ENCODE measurements around the gene ZNF592.

The ZNF592 gene

DNA sequence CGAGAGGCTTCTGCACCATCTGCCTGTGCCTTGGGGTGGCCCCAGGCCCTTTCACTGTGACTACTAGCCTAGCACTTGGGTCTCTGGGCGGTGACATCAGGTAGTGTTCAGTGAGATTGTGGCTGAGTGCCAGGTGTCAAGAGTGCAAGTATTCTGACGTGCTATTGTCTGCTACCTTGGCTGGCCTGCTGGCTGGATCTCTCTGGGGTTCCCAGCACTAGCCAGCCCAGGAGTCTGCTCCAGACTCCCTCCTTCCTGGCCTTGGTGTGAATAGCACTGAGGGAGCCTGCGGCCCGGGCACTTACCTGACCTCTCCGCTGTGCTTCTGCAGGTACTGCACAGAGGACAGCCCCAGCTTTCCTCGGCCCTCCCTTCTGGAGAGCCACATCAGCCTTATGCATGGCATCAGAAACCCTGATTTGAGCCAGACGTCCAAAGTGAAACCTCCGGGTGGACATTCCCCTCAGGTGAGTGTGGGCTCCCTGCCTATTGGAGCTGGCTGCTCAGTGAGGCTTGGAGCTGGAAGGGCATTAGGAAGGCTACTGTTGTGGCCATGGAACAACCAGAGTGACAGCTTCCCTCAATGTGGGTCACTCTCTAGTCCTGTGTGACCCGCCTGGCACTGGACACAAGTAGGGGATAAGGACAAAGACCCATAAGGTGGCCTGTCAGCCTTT is 51.3 kb downstream of the ZNF592 start:
- DNase-seq (ENCODE audit: low spot score), result no peak
- TF ChIP-seq, protein P1, sequence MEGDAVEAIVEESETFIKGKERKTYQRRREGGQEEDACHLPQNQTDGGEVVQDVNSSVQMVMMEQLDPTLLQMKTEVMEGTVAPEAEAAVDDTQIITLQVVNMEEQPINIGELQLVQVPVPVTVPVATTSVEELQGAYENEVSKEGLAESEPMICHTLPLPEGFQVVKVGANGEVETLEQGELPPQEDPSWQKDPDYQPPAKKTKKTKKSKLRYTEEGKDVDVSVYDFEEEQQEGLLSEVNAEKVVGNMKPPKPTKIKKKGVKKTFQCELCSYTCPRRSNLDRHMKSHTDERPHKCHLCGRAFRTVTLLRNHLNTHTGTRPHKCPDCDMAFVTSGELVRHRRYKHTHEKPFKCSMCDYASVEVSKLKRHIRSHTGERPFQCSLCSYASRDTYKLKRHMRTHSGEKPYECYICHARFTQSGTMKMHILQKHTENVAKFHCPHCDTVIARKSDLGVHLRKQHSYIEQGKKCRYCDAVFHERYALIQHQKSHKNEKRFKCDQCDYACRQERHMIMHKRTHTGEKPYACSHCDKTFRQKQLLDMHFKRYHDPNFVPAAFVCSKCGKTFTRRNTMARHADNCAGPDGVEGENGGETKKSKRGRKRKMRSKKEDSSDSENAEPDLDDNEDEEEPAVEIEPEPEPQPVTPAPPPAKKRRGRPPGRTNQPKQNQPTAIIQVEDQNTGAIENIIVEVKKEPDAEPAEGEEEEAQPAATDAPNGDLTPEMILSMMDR (IDR thresholded peaks at IDR 0.05; ENCODE audit: extremely low read depth, missing control alignments), result no peak

DNA sequence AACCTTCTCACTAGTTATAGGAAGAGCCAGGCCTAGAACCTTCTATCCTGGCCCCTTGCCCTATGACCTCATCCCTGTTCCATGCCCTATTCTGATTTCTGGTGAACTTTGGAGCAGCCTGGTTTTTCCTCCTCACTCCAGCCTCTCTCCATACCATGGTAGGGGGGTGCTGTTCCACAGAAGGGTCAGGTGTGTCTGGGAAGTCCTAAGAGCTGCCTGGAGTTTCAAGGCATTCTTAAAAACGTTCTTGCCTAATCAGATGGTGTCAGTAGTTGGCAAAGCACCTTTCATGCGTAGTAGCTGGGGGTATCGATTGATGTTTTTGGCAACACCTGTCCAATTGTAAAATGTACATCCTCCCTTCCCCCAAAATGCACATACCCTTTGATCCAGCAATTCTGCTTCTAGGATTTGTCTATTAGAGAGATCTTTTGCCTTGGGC is 52.0 kb downstream of the ZNF592 start:
- DNase-seq (ENCODE audit: low spot score), result no peak
- TF ChIP-seq, protein P1 (IDR thresholded peaks at IDR 0.05; ENCODE audit: extremely low read depth, missing control alignments), result no peak

DNA sequence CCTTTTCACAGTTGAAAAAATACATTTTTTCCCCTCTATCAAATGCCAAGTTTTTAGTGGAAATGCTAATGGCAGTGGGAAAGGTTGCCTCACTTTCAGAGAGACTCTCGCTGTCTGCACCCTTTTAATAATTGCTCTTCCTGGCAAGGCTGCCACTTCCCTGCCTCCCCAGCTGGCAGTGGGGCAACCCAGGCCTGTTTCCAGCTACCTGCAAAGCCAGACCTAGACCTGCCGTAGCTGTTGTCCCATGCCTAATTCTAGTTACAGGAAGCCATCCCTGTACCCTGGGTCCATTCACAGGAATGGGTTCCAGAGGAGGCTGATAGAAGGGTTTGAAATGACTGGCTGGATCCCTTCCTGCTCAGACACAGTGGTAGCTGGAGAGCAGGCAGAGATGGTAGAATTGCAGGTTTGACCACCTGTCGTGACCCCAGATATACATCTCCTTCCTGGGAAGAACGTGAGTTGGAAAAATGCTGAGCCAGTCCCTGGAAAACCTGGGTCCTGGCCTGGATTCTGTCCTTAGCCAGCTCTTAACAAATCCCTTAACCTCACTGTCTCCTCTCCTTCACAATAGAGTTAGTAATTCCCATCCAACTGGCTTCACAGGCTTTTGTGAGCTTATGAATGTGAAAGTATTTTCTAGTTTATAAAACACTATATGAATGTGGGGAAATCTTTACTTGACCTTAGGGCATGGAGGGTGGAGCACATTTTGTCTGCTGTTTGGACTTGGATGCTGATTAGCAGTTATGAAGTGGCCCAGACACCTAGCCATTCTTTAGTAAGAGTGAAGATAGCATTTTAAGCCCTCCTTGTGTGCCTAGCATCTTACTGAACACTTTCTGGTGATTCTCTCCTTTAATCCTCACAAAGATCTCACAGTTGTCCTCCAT is 55.9 kb downstream of the ZNF592 start:
- DNase-seq (ENCODE audit: low spot score), result no peak

DNA sequence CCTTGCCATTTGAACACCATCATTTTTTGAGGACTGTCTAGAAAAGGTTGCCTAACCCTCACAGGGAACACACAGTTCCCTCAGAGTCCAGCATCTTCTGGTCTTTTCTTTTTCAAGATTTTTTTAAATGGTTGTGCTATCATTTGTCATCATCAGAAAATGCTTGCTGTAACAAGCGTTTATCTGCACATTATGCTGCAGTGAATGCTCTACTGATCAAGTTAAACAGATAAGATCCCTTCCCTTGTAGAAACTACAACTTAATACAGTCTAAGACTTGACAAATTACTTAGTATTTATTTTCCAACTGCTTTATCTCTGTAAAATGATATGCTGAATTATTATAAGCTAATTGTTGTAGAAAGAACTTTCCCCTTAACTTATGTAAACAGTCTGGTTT is 56.8 kb downstream of the ZNF592 start:
- DNase-seq (ENCODE audit: low spot score), result no peak
- TF ChIP-seq, protein P1 (IDR thresholded peaks at IDR 0.05; ENCODE audit: extremely low read depth, missing control alignments), result no peak

More for the DNA sequence above, 55.9 kb downstream of the ZNF592 start:
- TF ChIP-seq, protein P1 (IDR thresholded peaks at IDR 0.05; ENCODE audit: extremely low read depth, missing control alignments), result no peak

DNA sequence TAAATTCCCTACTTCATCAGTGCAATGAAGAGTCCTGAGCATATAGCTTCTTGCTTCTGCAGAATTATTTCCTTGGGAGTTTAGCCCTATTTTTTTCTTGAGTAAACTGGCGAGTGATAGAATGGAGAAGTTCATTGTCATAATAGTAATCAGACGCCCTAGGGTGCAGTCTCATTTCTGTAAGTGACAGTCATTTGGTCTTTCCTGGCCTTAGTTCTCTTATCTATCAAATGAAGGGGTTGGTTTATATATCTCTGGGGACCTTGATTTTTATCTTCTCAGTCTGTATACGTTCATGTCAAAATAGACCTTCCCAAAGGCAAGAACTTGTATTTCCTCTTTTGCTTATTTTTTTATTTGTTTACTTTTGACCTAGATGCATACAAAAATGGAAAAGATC is 58.8 kb downstream of the ZNF592 start:
- TF ChIP-seq, protein P1 (IDR thresholded peaks at IDR 0.05; ENCODE audit: extremely low read depth, missing control alignments), result no peak
- no peak for DNase-seq (ENCODE audit: low spot score)

DNA sequence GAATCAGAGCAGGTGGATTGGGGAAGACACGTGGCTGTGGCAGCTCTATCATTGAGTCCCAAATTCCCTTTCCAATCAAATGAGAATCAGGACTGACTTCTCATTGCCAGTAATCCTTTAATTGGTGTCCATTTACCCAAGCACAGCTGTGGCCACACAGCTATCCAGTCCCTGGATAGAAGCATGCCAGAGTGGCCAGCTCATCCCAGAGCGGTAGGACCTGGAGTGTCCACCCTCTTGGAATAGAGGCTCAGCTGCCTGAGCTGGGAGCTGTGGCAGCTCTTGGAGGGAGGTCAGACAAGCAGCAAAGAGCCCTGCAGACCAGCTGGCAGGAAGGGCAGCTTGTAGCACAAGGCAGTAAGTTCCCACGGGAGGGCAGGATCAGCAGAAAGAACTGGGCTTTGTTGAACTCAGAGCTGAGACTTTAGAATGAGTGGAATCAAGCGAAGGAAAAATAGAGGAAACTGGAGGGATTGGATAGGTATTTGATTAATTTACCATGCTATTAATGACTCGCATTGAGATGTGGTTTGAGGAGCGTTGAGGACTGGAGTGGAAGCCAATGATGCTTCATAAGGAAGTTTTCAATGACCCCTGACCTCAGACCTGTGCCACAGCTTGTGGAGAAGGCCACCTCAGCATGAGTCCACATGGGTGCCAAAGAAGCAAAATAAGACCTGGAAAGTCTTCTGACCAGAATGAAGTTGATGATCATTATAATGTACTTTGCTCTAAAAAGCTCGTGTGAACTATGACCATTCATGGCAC is 61.9 kb downstream of the ZNF592 start:
- TF ChIP-seq, protein P1 (IDR thresholded peaks at IDR 0.05; ENCODE audit: extremely low read depth, missing control alignments), result no peak
- DNase-seq (ENCODE audit: low spot score), result no peak
